Stromal cell of bone marrow (primary cell): ENCODE measurements around the gene DPYSL4.

ENCODE experiments used
- DNase-seq: peaks from one replicate; pipeline ENCODE4 v3.0.0-alpha.2; 2012; ENCODE audit warnings: low read depth

DPYSL4 gene

DNA sequence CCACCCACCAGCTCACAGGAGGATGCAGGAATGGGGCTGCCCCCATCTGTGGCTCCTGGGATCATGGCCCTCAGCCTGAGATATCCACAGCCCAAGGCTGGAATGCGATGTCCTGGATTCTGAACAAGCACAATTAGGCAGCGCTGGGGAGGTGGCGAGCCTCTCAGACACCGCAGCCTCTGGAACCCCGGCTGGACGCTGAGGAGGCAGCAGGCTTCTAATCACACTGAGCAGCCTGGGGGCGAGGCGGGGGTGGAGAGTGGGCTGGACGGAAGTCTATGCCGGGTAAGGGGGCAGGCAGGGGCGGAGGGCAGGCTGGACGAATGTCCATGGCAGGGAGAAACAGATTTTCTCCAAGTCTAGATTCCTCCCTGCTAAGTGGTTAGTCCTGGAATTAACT lies 56.4 kb downstream of the DPYSL4 start:
- DNase-seq = no peak

DNA sequence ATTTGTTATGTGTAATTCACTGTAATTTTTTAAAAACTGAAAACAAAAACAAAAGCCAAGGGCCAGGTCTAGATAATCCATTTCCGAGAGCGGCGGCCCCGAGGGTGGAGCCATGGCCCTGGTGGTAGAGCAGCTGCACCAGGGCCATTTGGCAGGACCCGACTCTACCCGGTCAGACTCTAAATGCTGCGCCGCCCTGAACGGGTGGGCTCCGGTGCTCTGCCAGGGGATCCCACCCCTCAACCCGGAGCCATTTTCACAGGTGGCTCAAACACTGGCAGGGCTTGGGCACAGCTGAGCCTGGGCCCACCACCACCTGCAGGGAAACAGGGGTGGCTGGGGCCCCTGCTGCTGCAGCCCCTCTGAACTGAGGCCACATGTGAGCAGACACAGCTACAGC lies 56.9 kb downstream of the DPYSL4 start:
- no peak for DNase-seq

DNA sequence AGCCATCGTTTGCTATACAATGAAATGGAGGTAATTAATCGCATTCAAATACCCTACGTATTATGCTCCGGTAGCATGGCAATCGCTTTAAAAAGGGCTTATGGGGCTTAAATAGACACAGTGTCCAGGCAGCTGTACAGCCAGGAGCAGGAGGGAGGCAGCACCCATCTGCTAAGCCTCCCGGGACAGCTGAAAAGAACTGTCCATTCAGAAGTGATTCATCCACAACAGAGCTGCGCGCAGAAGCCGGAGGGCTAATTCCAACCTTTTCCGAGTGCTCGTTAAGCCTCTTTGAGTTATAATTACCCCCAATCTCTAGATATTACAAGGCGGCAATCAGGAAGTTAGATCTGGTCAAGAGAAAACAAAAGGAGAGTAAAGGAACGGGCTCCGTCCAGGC lies 58.3 kb downstream of the DPYSL4 start:
- DNase-seq = no peak

DNA sequence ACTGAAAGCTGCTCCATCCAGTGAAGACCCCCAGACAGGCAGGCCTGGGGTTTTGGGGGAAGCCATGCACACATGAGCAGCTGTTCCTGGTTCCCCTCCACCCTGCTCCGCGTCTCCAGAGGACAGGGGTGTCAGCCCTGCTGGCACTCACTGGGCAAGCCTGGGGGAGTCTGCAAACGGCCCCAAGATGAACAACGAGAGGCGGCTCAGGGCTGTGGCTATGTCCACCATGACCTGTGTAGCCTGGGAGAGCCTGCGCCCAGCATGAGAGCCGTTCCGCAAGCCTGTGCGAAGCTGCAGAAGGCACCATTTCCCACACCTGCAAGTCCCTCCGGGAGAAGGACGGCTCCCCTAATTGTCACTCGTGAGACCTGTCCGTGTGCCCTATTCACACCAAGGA lies 59.5 kb downstream of the DPYSL4 start:
- DNase-seq = no peak

DNA sequence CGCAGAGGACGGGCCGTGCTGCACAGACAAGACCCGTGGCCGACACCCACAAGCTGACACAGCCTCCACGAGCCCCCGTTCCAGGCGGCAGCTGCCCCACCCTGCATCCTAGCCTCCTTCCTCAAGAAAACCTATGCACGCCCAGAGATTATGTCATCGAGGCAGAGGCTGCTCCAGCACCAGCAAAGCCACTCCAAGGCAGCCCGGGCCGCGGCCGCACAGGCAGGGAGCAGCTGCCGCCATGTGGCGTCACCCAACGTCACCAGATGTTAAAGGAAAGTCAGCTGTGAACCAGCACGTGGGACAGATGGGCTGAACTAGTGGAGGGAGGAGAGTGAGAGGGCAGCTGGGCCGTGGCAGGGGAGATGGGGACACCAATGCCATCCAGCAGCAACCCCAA lies 61.2 kb downstream of the DPYSL4 start:
- DNase-seq = no peak

DNA sequence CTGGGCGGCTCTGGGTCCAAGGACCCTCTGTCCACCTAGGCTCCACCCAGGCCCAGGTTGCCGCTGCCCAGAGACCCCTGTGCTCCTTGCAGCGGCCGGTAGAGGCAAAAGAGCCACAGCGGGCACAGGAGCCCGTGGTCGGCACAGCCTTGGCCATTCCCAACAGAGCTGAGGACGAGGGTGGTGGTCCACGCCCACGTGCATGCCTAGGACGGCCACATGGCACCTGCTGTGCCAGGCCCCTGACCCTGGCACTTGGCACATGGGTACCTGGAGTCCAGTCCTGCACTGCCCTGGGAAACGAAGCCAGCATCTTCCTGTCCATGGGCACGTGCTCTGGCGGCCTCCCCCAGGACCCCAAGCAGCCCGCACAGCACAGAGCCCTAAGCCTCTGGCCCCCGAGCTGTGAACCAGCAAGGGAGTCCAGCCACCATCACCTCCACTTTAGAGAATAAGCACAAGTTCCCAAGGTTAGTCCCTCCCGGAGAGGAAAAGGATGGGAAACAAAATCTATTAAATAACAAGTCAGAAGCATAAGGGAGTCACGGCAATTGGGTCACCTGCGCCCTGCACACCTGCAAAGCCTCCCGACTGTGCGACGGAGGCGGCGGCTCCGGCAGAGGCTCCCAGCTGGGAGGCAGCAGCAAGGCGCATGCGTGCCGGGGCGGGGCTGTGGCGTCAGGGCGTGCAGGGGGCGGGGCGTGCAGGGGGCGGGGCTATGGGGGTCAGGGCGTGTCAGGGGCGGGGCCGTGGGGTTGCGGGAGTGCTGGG lies 61.9 kb downstream of the DPYSL4 start:
- no peak for DNase-seq

DNA sequence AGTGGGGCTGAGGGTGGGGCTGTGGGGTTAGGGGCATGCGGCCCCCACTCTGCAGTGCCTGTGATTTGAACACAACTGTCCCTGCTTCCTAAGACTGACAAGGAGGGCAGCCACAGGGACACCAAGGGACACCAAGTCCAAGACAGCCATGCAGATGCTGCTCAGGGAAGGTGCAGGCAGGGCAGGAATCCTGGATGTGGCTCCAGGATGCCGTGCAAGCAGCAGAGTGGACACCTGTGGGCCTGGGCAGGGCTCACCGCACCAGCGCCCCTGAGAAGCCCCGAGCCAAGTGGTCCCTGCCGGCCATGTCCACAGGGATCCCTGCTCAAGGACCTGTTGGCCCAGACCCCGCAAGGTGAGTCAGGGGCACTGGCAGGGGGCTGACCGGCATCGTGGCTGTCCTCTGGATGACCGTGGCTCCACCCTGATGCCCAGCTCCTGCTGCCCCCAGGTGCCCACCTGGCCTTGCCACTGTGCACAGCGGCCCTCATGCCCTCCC lies 62.5 kb downstream of the DPYSL4 start:
- DNase-seq = no peak

DNA sequence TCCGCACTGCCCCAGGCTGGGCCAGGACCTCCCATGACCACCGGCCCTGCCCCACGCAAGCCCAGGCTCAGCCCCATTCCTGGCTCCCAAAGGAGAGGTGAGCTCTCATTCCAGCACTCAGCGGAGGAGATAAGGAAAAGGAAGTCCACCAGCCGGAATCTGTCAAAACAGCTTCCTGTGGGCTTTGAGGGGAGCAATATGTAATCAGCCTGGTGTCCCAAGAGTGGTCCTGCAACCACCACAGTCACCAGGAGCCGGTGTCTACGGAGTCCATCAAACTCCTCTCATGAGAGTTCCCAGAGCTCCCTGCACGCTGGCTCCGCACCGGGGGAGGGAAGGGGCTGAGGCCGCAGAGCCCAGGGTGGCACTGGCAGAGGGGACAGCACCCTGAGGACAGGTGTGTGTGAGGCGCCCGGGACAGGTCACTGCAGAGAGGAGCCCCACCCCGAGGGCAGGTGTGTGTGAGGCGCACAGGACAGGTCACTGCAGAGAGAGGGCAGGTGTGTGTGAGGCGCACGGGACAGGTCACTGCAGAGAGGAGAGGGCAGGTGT lies 63.2 kb downstream of the DPYSL4 start:
- no peak for DNase-seq

DNA sequence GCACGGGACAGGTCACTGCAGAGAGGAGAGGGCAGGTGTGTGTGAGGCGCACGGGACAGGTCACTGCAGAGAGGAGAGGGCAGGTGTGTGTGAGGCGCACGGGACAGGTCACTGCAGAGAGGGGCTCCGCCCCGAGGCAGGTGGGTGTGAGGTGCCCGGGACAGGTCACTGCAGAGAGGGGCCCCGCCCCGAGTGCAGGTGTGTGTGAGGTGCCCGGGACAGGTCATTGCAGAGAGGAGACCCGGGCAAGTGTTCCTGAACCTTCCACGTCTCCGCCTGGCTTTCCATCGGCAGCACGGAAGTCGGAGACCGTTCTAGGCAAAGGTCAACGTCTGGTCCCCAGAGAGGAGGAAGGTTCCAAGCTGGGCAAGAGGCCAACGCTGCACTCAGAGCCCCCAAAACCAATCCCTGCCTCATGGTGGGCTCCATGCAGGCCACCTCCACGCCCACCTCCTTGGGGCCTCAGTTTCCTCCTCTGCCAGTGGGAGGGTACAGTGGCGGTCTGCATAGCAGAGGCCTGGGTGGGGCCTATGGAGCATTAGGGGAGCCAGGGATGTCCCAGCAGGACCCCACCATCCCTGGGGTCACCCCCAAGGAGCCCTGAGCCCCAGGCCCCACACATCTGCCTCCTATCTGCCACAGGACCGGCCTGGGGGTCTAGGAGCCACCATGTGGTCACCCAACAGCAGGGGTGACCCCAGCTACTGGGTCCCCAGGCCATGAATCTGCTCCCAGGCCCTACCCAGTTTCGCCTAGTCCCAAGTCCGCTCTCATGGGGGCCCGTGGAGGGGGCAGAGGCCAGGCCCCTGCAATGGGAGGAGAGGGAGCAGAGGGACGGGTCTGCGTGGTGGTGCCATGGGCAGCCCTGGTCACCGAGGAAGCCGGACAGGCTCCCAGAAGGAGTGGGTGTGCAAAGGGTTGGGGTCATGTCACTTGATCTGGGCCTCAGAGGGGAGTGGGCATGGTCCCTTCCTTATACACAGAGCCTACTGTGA lies 64.0 kb downstream of the DPYSL4 start:
- DNase-seq = no peak

DNA sequence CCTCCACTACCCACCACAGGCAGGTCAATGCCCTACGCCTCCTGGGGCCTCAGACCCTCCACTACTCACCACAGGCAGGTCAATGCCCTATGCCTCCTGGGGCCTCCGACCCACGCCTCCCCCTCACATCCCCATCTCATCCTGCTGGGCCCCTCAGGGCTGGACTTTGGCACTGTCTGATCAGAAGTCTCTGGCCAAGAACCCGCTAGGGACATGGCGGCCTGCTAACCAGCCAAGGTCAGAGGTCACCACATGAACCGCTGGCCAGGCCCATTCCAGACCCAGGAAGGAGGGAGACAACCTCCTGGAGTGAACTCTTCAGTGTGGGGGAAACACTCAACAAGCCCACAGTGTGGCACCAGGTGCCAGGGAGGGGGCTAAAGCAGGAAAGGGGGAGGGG lies 65.2 kb downstream of the DPYSL4 start:
- DNase-seq = no peak

DNA sequence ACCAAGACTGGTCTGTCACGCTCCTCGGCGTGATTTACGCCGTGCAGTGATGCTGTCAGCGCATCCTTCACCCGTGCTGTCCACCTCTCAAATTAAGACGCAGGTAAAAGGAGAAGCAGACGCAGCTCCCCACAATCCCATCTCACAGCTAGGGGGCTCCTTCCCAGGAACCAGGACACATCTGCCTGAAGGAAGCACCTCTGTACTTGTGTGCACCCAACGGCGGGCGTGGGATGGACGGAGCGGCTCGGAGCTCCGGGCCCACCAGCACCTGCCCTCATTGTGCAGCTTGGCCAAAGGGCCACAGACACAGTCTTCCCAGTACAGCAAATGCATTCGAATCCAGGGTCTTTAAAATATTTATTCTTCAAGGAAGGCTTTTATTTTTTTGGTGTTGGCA lies 65.7 kb downstream of the DPYSL4 start:
- DNase-seq = no peak

DNA sequence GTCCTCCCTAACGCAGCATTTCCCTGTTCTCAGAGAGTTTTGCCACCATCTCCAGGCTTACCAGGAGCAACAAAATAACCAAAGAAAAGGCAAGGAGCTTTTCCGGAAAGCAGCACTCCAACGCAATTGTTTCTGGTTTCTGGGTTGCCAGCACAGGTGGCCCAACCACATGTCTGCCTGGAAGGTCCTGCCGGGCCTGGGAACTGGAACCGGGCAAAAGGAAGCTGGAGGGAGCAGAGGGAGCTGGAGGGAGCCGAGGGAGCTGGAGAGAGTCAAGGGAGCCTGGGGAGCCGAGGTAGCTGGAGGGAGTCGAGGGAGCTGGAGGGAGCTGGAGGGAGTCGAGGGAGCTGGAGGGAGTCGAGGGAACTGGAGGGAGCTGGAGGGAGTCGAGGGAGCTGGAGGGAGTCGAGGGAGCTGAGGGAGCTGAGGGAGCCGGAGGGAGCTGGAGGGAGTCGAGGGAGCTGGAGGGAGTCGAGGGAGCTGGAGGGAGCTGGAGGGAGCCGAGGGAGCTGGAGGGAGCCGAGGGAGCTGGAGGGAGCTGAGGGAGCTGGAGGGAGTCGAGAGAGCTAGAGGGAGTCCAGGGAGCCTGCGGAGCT lies 66.4 kb downstream of the DPYSL4 start:
- DNase-seq = no peak

DNA sequence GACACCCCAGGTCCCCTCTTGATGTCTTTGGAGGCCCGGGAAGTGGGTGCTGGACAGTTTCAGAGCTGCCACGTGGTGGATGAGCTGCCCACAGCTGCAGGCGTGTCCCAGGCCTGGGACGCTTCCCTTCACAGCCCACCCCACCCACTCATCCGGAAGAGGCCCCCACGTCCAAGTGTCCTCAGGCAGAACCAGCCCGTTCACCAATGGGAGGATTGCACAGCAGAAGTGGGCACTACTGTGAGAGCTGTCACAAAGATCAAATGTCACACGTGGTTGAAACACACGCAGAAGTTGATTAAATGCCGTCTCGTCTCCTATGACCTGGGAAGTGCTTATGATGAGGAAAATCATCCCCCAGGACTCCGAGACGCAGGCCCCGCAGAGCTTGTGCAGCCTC lies 68.1 kb downstream of the DPYSL4 start:
- DNase-seq = no peak
